Measurements from ENCODE around the gene DTX3.

The DTX3 gene

DNA sequence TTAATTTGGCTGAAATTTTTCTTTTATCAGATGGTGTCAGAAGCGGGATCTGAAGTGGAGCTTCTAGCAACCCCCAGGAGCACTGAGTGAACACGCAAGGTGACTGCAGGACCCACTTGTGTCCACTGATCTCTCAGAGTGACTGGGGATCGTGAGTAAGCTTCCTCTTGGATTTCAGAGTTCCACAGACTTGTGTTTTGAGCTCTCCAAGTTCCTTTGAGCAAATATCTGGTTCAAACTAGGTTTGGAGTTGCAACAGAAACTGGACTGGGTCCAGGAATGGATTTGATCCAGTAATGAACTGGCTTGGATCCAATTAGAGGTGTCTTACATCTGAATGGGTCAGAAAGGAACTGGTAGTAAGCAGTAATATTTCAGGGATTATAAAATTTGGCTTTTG lies 53.1 kb downstream of the DTX3 start:
- DNase-seq (ENCODE audit: extremely low spot score, insufficient read length, low read depth) (no peak), FAIRE-seq (no peak)

GRCh38 chr12:57658890-57659289 lies 54.3 kb downstream of the DTX3 start:
- DNase-seq (ENCODE audit: extremely low spot score, insufficient read length, low read depth) (no peak), FAIRE-seq (no peak)
